GM19239 (cell line): ENCODE measurements around the gene TMED9.
A peak's percentile ranks its signal among the peaks of the same experiment; 100 is the strongest.
"Not testable (repeated sequence)": the region's sequence is repeated elsewhere in the genome, so short reads cannot be mapped to it uniquely, and the experiment has no call there.

Source experiments
- DNase-seq: peaks from one replicate; pipeline ENCODE4 v3.0.0; 2011; ENCODE audit warnings: low spot score; ENCODE audit not compliant: insufficient read length
- FAIRE-seq: peaks from 2 replicates; lab custom pipeline; 2011; peaks lifted over from hg19 to GRCh38; lab: Jason Lieb, UNC

Gene TMED9

DNA sequence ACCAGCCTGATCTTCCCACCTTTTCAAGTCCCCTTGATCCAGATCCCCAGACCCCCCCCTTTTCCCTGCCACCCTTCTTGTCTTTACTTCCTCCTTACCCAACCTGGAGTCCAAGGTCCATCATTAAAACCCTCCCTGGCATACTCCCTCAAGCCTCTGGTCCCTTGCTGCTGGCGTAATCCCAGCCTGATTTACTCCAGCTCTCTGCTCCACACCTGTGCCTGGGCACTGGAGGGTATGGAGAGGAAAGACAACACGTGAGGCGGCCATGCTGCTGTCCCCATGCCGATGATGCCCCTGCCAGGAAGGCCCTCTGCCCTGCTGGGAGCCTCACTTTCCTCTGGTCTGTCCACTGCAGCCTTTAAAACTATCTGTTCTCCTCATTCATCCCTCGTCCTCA, 13.1 kb downstream of the TMED9 start:
- no peak for DNase-seq
- FAIRE-seq, result no peak

DNA sequence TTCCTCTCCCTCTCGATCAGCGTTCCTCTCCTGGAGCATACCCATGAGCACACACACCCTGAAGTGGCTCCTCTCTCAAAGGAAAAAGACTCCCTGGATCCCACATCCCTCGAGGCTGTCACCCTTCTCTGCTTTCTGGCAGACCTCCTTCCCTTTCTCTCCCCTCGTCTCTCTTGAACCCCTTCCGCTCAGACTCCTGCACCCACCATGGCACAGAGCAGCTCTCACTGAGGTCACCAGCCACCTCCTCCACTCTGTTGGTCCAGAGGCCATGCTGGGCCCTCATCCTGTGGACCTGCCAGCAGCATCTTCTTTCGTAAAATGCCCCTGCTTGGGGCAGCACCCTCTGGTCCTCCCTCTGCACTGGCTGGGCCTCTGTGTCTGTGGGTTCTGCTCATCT, 13.7 kb downstream of the TMED9 start:
- FAIRE-seq (no peak), DNase-seq (no peak)

DNA sequence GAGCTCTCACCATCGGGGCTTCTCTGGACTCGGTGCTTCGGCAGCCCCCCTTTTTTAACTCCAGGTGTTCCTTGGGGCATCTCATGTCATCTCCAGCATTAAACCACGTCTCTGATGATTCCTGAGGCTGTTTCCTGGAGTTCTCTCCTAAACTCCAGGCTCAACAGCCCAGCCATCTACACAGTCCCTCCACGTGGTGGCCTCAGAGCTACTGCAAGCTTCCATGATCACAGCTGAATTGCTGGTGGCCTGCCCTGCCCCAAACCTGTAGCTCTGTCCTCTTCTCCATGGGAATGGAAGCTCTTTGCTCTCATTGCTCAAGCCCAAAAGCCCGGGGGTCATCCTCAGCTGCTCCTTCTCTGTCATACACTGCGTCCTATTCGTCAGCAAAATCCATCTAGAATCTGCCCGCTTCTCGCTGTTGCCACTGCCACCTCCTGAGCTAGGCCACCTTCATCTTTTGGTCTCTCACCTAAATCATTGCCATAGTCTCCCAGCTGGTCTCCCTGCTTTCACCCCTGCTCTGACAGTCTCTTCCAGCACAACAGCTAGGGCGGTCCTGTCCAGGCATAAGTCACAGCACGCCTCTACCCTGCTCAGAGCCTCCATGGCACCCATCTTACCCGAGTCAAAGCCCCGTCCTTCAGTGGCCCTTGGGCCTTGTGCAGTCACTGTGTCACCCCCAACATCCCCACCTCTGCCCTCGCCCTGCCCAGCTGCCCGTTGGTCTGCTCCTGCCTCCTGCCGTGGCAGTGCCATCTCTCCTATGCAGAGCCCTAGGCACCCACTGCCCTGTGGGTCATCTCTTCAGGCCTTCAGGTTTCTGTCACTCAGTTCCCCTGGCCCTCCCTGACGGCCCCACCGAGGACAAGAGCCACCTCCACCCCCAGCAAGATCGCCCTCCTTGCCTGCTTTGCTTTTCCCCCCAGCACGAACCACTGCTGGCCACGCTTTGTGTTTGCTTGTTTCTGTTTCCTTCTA, 14.4 kb downstream of the TMED9 start:
- FAIRE-seq (no peak), DNase-seq (no peak)

DNA sequence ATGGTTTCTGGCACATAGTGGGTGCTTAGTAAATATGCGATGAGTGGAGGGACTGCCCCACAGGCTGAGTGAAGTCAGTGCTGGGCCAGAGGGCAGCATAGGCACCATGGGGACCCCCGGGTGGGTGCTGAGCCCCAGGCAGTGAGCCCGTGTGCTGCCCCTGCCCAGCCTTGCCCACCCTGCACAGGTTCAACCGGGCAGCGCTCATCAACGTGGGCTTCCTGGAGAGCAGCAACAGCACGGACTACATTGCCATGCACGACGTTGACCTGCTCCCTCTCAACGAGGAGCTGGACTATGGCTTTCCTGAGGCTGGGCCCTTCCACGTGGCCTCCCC, 15.1 kb downstream of the TMED9 start:
- FAIRE-seq, result no peak
- no peak for DNase-seq

DNA sequence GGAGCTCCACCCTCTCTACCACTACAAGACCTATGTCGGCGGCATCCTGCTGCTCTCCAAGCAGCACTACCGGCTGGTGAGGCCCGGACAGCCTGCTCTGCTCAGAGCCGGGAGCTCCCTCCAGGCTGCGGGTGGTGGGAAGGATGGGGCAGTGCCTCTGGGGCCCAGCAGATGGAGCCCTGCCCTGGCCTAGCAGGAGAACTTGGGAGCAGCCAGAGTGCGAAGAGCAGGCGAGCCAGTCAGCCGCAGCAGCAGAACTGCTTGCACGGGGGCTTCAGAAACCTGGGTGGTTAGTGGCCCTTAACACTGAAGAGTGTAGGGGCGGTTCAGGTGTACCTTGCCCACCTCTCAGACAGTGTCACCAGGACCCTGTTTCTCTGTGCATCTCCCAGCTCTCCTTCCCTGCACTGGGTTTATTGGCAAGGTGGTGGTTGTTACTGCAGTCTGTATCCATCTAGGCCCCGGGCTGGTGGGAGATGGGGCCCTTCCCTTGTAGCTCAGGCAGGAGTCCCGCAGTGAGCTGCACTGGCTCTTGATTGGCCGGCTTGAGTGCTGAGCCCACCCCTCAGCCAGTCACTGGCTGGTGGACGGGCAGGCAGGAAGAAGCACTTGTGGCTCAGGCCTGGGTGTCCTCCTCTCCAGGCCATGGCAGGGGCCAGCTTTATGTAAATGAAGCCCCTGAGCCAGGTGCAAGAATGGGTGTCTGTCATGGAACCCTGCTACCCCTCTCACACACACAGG, 15.6 kb downstream of the TMED9 start:
- DNase-seq, result peak; percentile 72
- peak; percentile 75 for FAIRE-seq

DNA sequence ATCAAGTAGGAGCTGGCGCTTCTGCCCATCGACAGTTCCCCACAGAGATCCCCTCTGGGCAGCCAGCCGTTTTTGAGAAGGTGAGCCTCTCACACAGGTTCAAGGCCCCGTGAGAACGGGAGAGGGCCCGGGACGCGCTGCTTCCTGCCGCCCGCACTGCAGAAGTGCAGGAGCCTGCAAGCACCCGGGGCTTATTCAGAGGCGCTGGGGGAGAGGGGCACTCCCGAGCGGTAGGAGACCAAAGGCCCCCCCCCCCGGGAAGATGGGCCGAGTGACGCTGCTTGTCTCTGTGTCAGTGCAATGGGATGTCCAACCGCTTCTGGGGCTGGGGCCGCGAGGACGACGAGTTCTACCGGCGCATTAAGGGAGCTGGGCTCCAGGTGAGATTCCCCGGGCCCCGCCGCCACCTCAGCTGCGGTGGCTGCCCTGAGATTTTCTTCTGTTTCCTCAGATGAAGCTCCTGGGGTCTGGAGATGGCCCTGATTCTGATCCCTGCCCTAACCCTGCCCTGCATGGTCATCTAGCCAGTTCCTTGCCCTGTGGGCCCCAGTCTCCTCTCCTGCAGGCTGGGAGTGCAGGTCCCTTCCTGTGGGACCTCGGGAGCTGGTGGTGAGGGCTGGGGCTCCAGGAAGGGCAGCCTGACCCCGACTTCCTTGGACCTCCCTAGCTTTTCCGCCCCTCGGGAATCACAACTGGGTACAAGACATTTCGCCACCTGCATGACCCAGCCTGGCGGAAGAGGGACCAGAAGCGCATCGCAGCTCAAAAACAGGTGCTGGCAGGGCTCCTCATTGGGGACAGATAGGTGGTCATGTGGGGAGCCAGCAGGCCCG, 16.5 kb downstream of the TMED9 start:
- DNase-seq, result no peak
- FAIRE-seq, result no peak

DNA sequence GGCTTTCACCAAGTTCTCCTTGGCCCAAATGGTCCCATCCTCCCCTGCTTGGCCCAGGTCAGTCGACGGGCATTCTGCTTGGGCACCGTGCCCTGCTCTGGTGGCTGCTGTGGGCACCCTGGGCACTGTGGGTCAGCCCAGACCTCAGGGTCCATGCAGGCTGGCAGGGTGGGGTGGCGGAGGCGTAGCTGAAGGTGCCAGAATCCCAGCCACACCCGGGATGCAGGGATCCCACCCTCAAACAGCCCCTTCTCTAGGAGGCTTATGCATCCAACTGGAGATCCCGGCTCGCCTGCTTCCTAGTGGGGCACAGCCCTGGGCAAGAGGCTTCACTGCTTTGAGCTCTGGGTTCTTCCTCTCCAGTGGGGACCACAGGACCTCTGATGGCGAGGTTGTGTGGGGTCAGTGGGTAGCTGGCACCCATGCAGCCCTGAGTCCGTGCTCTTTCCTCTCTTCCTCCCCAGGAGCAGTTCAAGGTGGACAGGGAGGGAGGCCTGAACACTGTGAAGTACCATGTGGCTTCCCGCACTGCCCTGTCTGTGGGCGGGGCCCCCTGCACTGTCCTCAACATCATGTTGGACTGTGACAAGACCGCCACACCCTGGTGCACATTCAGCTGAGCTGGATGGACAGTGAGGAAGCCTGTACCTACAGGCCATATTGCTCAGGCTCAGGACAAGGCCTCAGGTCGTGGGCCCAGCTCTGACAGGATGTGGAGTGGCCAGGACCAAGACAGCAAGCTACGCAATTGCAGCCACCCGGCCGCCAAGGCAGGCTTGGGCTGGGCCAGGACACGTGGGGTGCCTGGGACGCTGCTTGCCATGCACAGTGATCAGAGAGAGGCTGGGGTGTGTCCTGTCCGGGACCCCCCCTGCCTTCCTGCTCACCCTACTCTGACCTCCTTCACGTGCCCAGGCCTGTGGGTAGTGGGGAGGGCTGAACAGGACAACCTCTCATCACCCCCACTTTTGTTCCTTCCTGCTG, 17.4 kb downstream of the TMED9 start:
- no peak for DNase-seq
- FAIRE-seq, result no peak

DNA sequence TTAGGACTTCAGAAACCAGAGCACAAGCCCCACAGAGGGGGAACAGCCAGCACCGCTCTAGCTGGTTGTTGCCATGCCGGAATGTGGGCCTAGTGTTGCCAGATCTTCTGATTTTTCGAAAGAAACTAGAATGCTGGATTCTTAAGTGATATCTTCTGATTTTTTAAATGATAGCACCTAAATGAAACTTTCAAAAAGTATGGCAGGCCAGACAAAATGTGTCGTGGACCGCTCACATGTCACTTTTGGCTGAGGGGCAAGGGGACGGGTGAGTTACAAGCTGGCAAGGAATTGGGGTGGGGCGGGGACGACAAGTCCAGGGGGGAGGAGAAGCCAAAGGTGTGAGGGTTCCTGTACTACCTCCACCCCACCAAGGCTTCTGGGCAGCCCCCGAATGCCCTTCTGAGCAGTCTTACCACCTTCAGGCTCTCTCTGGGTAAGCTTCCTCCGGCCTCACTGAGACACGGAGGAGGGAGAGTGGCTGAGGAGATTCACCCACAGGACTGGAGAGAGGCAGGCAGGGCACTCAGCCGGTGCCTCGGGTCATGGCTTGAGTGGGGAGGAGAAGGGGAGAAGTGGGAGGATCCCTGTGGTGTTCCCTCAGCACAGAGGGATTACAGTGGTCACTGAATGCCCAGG, 18.2 kb downstream of the TMED9 start:
- no peak for FAIRE-seq

DNA sequence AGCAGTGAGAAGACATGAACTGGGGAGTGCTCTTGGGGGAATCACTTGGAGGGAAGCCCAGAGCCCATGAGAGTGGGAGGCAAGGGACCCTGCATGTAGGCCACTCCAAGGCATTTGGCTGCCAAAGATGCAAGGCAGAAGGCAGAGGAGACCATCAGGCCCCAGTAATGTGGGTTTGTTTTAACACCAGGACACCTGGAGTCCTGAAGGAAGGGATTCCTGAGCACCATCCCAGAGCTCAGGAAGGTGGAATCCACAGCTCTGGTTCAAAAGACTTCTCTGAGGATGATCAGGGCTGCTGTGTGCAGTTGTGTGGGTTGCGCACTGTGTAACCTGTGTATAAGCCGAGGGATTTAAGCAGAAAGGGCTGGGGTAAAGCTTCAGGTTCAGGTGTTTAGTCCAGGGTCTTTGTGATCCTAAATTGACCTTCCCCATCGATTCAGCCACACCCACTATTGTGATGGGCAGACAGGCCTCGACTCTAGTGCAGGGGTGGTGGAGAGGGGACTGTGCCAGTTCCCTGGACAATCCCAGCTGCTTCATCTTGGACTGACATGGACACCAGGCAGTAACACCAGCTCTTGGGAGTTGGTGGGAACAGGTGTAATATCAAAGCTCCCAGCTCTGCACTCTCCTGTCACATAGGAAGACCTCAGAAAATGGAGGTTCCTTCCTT, 18.9 kb downstream of the TMED9 start:
- DNase-seq, result no peak
- no peak for FAIRE-seq

More for the DNA sequence above, 18.2 kb downstream of the TMED9 start:
- no peak for DNase-seq

DNA sequence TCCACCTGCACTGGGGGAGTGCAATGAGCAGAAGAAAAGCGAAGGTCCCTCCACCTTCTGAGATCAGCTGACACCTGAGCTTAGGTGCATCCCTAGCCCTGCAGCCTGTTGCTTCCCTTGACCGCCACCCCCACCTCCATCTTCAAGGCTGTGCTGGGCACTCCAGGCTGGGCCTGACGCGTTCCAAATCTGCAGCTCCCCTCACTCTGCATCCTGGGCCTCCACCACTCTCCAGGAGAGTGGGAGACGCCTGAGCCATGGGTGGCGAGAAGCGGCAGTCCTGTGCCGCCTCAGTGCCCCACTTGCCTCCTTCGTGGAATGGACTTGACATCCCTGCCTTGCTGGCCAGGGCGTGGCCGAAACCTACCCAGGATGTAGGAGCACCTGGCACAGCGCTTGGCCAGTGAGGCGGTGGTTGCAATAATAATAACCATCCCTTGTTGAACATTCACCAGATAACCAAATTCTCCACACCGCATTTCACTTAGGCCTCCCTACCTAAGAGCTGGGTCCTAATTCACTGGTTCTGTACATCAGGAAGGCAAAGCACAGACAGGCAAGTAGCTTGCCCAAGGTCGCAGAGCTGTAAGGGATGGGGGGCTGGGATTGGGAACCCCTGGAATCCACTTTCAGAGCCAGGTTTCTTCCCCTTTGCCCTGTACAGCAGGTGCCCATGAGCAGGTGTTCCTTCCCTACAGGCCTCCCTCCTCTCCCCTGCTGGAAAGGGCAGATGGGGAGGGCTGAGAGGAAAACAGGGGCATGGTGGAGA, 19.6 kb downstream of the TMED9 start:
- DNase-seq, result no peak
- FAIRE-seq, result no peak

DNA sequence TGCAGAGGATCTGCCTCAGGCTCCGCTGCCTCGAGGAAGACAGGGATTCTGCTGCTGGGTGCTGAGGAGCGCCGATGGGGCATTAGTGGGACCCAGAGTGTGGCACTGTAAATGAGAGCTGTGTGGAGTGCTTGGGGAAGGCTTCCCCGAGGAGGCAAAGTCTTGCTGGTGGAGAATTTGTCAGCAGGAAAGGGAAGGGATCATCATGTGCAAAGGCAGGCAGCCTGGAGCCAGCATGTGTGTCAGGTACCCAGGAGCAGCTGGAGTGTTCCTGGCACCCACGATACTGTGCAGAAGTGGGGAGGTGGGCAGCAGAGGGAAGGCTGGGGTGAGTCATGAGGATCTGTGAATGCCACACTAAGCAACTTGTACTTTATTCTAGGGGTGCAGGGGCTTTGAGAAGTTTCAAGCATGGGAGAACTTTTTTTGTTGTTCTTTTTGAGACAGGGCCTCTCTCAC, 20.2 kb downstream of the TMED9 start:
- DNase-seq (no peak), FAIRE-seq (no peak)

DNA sequence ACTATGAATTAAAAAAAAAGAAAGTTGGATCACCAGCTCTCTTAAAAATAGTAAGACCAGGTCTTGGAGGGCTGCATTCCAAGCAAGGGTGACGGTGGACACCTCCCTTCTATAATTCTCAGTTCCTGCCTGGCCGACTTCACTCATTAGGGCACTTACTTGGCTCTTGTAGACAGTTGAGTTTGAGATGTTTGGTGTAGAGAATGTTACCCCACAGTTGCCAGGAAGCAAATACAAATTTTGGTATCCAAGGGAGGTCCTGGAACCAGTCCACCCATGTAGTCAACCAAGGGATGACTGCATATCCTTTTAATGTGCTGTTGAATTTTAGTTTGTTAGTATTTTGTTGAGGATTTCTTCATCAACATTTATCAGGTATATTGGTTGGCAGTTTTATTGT, 28.6 kb downstream of the TMED9 start:
- DNase-seq (no peak), FAIRE-seq (no peak)

DNA sequence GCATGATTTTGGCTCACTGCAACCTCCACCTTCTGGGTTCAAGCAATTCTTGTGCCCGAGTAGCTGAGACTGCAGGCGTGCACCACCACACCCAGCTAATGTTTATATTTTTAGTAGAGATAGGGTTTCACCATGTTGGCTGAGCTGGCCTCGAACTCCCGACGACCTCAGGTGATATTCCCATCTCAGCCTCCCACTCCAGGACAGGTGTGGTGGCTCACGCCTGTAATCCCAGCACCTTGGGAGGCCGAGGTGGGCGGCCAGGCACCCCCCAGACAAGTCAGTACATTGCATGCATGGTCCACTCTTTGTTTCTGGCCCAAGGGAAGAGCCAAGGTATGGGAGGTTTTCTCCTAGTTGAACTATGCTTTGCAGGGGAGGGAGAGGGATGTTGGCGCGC, 32.2 kb downstream of the TMED9 start:
- not testable (repeated sequence) for DNase-seq, FAIRE-seq

DNA sequence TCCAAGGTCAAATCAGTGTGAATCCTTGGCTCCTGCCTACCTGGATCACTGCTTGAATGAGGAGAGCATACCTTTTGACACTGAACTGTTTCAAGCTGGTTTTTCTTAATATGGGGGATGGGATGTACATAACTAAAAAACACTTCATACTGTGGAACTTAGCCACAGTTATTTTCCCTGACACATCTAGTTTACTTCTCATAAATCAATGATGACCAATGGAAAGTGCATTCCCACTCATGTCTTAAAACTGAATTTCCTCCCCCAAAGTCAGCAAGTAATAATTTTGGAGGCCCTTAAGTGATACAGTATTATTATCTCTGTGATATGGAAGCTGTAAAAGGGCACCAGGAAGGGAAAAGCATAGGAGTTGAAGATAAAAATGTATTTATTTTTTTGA, 38.2 kb downstream of the TMED9 start:
- FAIRE-seq, DNase-seq: not testable (repeated sequence)

DNA sequence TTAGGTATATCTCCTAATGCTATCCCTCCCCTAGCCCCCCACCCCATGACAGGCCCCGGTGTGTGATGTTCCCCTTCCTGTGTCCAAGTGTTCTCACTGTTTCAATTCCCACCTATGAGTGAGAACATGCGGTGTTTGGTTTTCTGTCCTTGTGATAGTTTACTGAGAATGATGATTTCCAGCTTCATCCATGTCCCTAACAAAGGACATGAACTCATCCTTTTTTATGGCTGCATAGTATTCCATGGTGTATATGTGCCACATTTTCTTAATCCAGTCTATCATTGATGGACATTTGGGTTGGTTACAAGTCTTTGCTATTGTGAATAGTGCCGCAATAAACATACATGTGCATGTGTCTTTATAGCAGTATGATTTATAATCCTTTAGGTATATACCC, 42.9 kb downstream of the TMED9 start:
- not testable (repeated sequence) for FAIRE-seq, DNase-seq

DNA sequence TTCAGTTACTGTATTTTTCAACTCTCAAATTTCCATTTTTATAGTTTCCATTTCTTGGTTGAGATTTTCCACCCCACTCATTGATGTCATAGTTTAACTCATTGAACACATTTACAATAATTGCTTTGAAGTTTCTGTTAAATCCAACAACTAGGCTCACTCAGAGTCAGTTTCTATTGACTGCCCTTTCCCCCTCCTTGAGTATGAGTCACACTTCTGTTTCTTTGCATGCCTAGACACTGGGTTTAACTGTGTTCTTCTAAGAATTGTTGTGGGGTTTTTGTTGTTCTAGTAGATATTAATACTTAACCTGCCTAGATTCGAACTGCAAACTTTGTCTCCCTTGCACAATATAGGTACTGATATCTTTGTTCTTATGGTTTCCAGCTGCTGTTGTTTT, 53.5 kb downstream of the TMED9 start:
- not testable (repeated sequence) for DNase-seq, FAIRE-seq
